Right atrium auricular region (tissue), 2 donors: ENCODE data around the gene LCN9. TPM values are rescaled to one million over a fixed set of nuclear protein-coding genes. Genes with fewer than 3 reads are reported as not detected.

ENCODE experiments used
- DNase-seq: peaks from one replicate; pipeline ENCODE4 v3.0.0-alpha.2; 2019; ENCODE audit warnings: low spot score
- H3K27ac ChIP-seq, 2 donors: fragments of 200-600 bp; sonication (generic); 1 replicate in 1 of 2; 2 replicates in 1 of 2; pipeline ENCODE4 v1.5.1; 2016 to 2019
- H3K27me3 ChIP-seq, 2 donors: fragments of 200-600 bp; sonication (generic); one replicate each; pipeline versions ENCODE4 v1.5.1 to v1.6.0; 2017 to 2019
- H3K36me3 ChIP-seq: fragments of 200-600 bp; sonication (generic); one replicate; pipeline ENCODE4 v1.5.1; 2016
- H3K4me1 ChIP-seq, 2 donors: fragments of 200-600 bp; sonication (generic); one replicate each; pipeline versions ENCODE4 v1.5.1 to v1.6.0; 2017 to 2019
- H3K4me3 ChIP-seq, 2 donors: fragments of 200-600 bp; sonication (generic); 1 replicate in 1 of 2; 2 replicates in 1 of 2; pipeline ENCODE4 v1.5.1; 2017 to 2019; ENCODE audit warnings: mild to moderate bottlenecking in 1 of 2, moderate library complexity in 1 of 2
- H3K9me3 ChIP-seq, 2 donors: fragments of 200-600 bp; sonication (generic); one replicate each; pipeline ENCODE4 v1.5.1; 2019
- total RNA-seq, 2 donors: library from RNA; depleted of rRNA; stranded (reverse); fragments of >200 nt; gene quantifications; one replicate each; pipeline ENCODE4 v1.1.0, GENCODE V29; 2016
- TF ChIP-seq, protein P1 (sequence below), 2 donors: fragments of 200-600 bp; sonication (generic); IDR thresholded peaks; one replicate each; pipeline ENCODE4 v1.5.1; 2019; ENCODE audit warnings: antibody characterized with exemption in 2 of 2

Gene LCN9
- total RNA-seq, 2 donors from 2014 or later = not detected

DNA sequence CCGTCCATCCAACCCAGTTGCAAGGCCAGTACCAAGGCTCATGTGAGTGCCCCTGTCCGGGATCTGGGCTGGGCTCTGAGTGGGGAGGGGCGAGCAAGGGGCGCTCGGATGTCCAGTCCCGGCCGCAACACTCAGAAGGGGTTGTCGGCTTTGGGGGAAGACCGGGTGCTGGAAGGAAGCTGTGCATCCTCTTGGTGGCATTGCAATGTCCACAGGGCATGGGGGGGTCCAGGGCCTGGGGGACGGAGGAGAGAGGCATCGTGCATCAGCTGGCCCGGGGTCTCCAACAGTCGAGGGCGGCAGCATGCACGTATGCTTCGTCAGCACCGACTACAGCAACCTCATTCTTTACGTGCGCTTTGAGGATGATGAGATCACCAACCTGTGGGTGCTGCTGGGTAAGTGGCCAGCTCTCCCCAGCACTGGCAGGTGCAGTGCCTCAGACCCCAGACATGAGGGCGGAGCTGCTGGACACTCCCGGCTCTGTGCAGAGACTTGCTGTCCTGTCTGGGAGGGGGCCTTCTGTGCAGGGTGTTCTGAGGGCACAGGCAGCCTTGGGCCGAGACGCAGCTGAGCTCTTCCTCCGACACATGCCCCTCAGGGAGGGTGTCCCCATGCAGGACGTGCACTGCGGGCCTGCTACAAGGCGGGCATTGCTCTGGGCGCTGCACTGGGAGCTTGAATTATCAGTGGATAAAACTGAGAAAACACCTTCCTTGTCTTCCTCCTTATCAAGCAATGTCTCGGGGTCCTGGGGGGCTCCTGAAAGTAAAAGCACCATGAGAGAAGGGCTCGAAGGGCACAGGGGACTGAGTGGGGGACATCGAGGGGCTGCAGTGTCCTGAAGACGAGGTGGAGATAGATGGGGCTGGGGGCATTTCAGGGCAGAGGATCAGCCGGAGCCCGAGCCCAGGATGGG is 46.2 kb upstream of the LCN9 start:
- Histone ChIP-seq H3K9me3 (no peaks in the 10 kb centered on the region), H3K27ac (no peak overlapping the region), H3K27me3 (peaks cover 0 to 4% of the 10 kb centered on the region in 2 donors), H3K4me3 (no peak overlapping the region), H3K4me1 (no peaks in the 10 kb centered on the region), H3K36me3 (no peaks in the 10 kb centered on the region)
- peak; percentile 30 for DNase-seq
- TF ChIP-seq, protein P1, sequence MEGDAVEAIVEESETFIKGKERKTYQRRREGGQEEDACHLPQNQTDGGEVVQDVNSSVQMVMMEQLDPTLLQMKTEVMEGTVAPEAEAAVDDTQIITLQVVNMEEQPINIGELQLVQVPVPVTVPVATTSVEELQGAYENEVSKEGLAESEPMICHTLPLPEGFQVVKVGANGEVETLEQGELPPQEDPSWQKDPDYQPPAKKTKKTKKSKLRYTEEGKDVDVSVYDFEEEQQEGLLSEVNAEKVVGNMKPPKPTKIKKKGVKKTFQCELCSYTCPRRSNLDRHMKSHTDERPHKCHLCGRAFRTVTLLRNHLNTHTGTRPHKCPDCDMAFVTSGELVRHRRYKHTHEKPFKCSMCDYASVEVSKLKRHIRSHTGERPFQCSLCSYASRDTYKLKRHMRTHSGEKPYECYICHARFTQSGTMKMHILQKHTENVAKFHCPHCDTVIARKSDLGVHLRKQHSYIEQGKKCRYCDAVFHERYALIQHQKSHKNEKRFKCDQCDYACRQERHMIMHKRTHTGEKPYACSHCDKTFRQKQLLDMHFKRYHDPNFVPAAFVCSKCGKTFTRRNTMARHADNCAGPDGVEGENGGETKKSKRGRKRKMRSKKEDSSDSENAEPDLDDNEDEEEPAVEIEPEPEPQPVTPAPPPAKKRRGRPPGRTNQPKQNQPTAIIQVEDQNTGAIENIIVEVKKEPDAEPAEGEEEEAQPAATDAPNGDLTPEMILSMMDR (IDR thresholded peaks at IDR 0.05) = no peak

DNA sequence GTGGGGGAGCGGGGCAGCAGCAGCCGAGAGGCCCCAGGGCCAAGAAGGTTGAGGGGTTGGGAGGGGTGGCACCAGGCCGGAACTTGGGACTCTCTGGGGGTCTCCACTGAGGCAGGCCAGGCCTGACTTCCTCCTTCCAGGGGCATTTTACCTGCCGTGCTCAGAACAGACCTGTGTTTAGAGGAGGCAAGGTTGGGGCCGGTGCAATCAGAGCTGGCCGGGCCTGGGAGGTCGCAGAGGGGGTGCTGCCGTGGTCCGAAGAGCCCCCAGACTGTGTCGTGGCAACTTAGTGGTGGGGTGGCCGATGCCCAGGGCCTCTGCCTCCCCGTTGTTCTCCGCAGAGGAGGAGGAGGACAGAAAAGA is 45.6 kb upstream of the LCN9 start:
- Histone ChIP-seq H3K27me3 (peaks cover 0 to 4% of the 10 kb centered on the region in 2 donors), H3K27ac (no peak overlapping the region), H3K36me3 (no peaks in the 10 kb centered on the region), H3K9me3 (no peaks in the 10 kb centered on the region), H3K4me1 (no peaks in the 10 kb centered on the region), H3K4me3 (no peak overlapping the region)
- DNase-seq = peak; percentile 13
- TF ChIP-seq, protein P1 (IDR thresholded peaks at IDR 0.05) = no peak

DNA sequence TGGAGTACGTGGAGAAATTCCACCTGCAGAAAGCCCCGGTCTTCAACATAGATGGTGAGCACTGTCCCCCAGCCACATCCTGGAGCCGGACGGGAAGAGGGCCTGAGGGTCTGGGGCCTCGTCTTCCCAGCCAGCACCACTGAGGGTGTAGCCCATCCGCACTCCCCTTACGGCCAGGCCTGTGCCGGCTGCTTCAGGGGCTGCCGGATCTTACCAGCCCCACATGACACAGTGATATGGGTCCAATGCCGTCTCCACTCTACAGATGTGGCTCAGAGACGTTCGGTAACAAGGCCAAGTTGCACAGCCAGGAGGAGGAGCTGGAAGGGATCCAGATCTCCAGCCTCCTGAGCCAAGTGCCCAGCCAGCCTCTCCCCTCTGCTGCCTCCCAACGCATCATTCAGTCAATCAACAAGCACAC is 45.1 kb upstream of the LCN9 start:
- Histone ChIP-seq H3K4me1 (no peaks in the 10 kb centered on the region), H3K36me3 (no peaks in the 10 kb centered on the region), H3K9me3 (no peaks in the 10 kb centered on the region), H3K27ac (no peak overlapping the region), H3K4me3 (no peak overlapping the region), H3K27me3 (peaks cover 0 to 4% of the 10 kb centered on the region in 2 donors)
- TF ChIP-seq, protein P1 (IDR thresholded peaks at IDR 0.05) = no peak
- DNase-seq = peak; percentile 18

DNA sequence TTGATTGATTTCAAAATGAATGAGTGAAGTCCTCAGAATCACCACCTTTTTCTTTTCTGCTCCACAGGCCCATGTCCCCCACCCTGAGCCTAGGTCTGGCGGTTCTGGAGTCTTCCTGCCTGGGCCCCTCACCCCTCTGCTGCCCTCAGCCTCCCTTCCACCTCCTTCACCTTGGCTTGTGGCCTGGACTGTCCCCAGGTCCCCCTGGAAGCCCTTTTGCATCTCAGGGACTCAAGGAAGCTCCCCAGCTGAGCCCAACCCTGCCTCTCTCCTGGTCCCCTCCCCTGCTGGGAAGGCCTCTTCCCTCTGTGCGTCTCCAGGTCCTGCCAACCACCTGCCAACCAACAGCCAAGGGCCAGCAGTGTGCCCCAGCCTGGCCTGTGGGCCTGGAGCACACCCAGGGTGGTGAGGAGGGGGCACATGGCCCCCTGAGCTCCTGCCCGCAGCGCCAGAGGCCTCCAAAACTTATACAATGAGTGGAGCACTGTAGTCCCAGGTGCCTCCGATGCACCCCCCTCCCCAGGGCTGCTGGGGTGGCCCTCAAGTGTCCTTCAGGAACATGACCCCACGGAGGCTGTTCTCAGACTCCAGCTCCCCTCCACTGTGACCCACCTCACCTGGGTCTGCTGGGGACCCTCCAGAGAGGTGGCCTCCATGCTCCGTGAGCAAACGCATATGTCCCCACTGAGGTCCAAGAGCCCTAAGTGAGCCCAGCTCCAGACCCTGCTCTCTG is 44.1 kb upstream of the LCN9 start:
- DNase-seq = peak; percentile 50
- peaks cover 0 to 4% of the 10 kb centered on the region in 2 donors for H3K27me3 ChIP-seq
- TF ChIP-seq, protein P1 (IDR thresholded peaks at IDR 0.05) = no peak
- H3K4me1 ChIP-seq = no peaks in the 10 kb centered on the region
- no peak overlapping the region for H3K4me3 ChIP-seq
- no peaks in the 10 kb centered on the region for H3K36me3 ChIP-seq
- no peaks in the 10 kb centered on the region for H3K9me3 ChIP-seq
- no peak overlapping the region for H3K27ac ChIP-seq

DNA sequence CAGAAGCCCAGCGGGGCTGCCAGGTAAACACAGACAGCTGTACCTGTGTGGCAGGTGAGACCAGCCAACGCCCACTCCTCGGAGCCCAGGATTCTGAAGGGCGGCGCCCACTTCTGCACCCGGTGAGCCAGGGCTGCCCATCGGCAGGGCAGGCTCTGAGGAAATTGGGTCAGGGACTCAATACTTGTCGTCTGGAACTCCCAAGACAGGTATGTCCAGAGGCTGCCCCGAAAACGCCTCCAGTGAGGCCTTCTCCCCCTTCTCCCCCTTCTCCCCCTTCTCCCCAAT is 43.6 kb upstream of the LCN9 start:
- H3K27ac ChIP-seq = no peak overlapping the region
- H3K9me3 ChIP-seq = no peaks in the 10 kb centered on the region
- TF ChIP-seq, protein P1 (IDR thresholded peaks at IDR 0.05) = no peak
- DNase-seq = no peak
- H3K27me3 ChIP-seq = peaks cover 0 to 4% of the 10 kb centered on the region in 2 donors
- no peaks in the 10 kb centered on the region for H3K36me3 ChIP-seq
- no peaks in the 10 kb centered on the region for H3K4me1 ChIP-seq
- H3K4me3 ChIP-seq = no peak overlapping the region
